HG03342 (cell line): ENCODE measurements around the gene SGCD.
"Not testable (repeated sequence)": the region's sequence is repeated elsewhere in the genome, so short reads cannot be mapped to it uniquely, and the experiment has no call there.

Experiments
- ATAC-seq: cut with Tn5 transposase; IDR thresholded peaks from one replicate; pipeline ENCODE4 v1.9.1; 2021; ENCODE audit warnings: mild to moderate bottlenecking, moderate library complexity; ENCODE audit not compliant: unreplicated experiment

The SGCD gene

DNA sequence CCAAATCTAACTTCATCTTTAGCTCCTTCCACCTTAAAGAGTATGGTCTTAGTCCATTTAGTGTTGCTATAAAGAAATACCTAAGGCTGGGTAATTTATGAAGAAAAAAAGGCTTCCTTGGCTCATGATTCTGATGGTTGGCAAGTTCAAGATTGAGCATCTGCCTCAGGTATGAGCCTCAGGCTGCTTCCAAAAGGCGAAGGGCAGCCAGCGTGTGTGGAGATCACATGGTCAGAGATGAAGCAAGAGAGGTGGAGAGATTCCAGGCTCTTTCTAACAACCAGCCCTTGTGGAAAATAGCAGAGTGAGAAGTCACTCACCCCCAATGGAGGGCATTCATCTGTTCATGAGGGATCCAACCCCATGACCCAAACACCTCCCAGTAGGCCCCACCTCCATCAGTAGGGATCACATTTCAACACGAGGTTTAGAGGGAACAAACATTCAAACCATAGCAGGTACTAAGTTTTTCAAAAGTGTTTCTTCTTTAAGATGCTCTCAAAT, 225.9 kb downstream of the SGCD start:
- no peak for ATAC-seq

- no peak for ATAC-seq
Observed at GRCh38 chr5:156556666-156557406, 229.9 kb downstream of the SGCD start.

DNA sequence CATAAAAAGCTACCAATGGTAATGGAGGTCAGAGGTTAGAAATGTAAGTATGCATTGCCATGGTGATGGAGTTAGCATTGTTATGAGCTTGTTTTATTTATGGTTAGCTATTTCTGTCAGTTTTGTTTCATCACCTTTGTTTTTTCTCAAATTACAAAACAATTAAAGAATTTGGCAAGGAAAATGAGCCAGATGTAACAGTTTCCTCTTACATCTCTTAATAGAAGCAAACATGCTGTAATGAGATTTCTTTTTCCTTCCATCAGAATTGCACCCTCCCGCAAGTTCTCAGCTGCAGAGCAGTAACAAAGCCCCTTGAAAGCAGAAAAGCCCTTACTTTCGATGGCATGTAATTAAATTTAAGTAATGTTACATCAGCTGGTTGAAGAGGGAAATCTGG, 233.0 kb downstream of the SGCD start:
- no peak for ATAC-seq

DNA sequence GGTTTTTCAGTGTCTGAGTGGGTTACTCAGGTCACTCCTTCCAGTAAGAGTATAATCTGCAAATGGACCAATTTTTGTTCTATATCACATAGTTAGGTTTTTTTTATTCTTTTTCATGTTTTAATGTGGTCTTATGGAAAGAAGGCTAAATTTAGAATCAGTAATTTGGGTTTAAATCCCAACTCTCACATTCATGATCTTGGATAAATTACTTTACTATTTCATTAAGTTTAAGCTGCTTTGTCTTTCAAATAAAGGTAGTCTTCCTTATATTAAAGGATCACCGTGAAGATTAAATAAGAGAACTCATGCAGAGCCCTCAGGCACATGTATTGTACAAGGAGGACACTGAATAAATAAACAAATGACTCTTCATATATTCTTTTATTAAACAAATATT, 234.7 kb downstream of the SGCD start:
- ATAC-seq, result no peak

- no peak for ATAC-seq
Observed at GRCh38 chr5:156570615-156571014, 243.7 kb downstream of the SGCD start.

GRCh38 chr5:156581725-156582124, 254.8 kb downstream of the SGCD start:
- no peak for ATAC-seq

DNA sequence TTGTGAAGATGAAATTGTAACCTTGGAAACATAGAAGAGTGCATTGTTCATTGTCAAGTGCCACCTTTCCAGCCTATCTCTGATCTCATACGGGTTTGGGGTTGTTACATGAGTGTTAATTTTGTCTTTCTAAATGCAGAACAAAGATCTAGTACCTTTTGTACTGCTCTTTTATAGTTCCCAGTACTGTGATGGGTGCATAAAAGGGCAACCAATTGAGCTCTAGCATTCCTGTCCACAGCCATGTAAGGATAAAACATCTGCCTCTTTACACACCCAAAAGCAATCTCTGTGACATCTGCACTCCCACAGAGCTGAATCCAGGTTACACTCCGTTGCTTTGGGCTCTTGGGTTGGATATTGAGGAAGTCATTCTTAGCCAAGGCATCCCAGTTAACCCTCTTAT, 255.2 kb downstream of the SGCD start:
- no peak for ATAC-seq

- no peak for ATAC-seq
Observed at GRCh38 chr5:156584871-156585270, 257.9 kb downstream of the SGCD start.

DNA sequence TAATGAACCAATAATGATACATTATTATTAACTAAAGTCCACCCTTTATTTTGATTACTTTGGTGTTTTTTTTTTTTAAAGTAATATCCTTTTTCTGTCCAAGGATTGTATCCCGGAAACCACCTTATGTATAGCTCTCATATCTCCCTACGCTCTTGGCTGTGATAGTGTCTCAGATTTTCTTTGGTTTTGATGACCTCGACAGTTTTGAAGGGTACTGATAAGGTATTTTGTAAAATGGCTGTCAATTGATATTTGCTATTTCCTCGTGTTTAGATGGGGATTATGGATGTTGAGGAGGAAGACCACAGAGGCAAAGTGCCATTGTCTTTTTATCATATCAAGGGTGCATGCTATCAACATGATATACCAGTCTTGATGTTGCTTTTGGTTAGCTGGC, 259.0 kb downstream of the SGCD start:
- no peak for ATAC-seq

- ATAC-seq, result no peak
Observed at GRCh38 chr5:156587012-156587411, 260.0 kb downstream of the SGCD start.

DNA sequence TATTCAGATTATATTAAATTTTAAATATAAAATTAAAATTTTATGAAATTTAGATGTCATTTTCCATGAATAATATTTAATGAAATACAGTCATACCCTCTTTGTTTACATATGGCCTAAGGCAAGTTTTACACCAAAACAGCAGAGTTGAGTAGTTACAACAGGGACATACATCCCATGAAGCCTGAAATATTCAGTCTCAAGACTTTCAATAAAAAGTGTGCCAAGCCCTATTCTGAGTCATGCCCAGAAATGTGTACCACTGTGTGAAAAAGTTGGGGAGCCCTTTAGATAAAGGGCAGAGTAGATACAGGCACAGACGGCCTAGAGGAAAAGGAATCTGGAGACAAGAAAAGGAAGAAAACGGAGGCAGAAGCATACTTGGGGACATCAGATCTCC, 261.3 kb downstream of the SGCD start:
- ATAC-seq, result no peak

DNA sequence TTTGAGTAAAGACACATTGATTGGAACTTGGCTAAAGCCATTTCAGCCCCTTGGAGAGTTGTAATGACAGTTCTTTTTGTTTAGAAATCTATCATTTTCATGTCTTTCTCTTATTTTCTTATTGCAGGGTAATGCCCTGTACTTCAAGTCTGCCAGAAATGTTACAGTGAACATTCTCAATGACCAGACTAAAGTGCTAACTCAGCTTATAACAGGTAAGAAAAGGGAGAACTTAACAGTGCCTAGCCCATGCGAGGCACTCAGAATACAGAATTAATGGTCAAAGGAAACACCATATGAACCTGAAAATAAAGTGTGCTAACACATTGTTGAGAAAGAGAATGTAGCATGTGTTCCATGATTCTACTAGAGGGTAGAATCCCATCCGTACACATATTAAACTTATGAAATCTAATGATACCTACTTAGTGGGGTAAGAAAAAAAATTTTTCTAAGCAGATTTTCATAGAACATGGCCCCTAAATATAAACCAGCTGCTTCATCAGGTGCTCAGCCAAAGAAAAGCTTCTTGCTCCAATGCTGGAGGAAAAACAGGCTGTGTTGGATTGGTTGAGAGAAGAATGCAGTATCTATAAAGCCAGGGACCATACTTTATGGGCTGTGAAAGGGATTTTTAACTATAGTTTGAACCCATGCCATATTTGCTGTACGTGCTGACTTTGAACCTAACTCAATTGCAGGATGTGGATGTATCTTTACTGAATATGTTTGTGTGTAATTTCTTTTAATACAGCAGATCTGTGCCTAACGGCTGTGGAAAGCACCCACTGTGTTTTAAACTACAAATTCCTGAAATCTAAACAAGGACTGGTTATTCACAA, 262.4 kb downstream of the SGCD start:
- ATAC-seq, result no peak

DNA sequence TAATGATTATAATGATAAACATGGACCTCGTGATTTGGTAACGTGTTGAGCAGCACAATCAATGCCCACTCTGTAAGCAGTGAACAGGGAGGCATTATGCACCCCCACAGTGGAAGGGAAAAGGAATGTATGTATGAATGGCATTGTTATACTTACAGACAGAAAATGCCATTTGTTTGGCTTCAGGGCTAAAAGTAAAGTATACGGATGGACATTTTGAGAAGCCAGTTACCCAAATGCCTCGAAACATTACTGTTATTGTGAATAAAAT, 262.9 kb downstream of the SGCD start:
- no peak for ATAC-seq

DNA sequence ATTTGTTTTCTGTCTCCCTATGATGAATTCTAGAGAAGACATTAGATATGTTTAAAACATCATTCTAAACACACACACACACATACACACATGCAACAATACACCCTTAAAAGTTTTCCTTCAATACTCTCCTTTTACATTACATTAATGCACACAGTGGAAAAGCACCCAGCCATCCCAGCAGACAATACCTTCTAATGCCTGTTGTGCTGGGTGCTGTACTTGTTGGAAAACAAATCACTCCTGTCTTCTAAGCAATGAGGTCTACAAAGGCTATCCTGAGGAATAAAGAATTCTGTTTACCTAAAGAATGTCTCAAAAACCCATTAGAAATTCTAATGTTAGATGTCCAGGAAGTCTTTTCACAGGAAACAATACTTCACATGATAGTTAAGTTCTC, 264.0 kb downstream of the SGCD start:
- no peak for ATAC-seq

DNA sequence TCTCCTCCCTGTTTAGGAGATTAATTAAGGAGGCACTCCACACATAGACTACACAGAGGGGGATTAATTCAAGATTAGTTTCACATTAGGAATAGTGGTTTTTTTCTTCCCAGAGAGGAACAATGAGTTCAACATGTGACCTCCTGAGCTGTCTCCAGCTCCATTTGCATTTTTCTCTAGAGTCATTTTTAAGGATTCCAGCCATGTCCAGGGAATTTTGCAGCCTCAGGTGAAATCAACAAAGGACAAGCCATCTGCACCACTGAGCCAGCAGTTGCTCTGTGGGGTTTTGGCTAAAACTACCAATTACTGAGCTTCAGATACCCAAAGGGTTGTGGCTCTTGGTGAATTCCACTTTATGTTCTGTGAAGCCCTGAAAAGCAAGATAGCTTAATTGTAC, 264.7 kb downstream of the SGCD start:
- ATAC-seq, result no peak

DNA sequence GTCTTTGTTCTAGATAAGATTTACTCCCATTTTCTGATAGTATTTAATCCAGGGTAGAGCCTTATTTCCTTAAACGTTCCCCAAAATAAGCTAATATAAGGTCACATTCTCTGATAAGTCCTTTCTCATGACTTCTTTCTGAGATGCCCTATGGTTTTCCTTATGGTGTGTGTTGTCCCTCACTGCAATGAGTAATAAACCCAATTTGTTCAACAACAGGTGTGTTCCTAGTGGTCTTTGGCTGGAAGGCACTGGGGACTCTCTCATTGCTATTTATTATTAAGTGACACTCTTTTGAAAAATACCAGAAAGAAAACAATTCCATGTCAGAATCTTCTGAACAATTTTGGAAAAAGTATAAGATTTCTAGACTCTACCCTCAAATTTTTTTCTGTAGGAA, 266.6 kb downstream of the SGCD start:
- no peak for ATAC-seq

DNA sequence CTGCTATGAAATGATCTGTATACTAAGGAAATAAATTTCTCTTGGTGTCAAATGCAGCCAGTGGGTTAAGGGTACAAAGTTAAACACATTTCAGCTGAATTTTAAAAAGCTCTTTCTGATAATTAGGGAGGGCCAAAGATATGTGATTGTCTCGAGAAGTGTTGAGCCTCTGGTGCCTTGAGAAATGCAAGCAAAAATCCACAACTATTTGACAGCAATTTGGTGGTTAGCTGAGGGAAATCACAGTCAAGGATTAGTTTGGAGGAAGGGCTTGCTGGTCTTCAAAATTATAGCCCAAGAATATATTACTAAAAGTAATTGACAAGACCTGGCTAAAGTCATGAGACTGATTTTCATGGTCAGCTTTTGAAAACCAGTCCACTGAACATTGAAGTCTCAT, 267.4 kb downstream of the SGCD start:
- ATAC-seq, result no peak

GRCh38 chr5:156595132-156595787, 268.3 kb downstream of the SGCD start:
- ATAC-seq, result no peak

- ATAC-seq, result no peak
Observed at GRCh38 chr5:156597276-156597675, 270.3 kb downstream of the SGCD start.

DNA sequence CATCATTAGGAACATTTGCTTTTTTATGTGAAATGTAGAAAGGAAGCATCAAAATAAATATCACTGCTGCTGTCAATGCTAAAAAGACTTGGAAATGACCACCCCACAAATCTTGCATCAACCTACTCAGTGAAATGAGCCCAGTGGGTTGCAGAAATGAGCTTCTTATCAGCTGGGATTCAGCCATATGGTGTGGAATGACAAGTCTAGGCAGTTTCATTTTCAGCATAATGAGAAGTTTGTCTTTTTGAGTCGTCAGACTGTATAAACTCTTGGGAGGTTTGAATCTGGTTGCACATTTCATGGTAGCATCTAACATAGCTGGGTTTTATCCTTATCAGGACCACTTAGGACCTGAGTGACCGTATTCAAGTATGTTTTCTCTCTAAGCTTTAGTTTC, 272.0 kb downstream of the SGCD start:
- ATAC-seq, result no peak

- not testable (repeated sequence) for ATAC-seq
Observed at GRCh38 chr5:156610582-156610981, 283.6 kb downstream of the SGCD start.

GRCh38 chr5:156615901-156616300, 288.9 kb downstream of the SGCD start:
- ATAC-seq, result no peak
